ENCODE data around the gene LRIT2.

The LRIT2 gene

GRCh38 chr10:84197643-84198042 lies 27.7 kb downstream of the LRIT2 start:
- Histone ChIP-seq H3K36me3 (ENCODE audit: insufficient read depth, insufficient read length, low read length) (no peaks in the 10 kb centered on the region), H3K27me3 (ENCODE audit: insufficient read depth, insufficient read length) (peaks cover 28% of the 10 kb centered on the region), H3K9me3 (ENCODE audit: insufficient read depth, low read length) (no peaks in the 10 kb centered on the region), H3K4me1 (ENCODE audit: insufficient read depth, insufficient read length) (peaks cover 6% of the 10 kb centered on the region), H3K4me3 (ENCODE audit: insufficient read length, low read depth) (no peak overlapping the region), H3K9ac (ENCODE audit: insufficient read length, low read depth) (no peak overlapping the region)
- TF ChIP-seq ZNF274 (IDR thresholded peaks at IDR 0.05; ENCODE audit: low read depth, low read length) = no peak
- no peak for TF ChIP-seq SUZ12 (IDR thresholded peaks at IDR 0.05; ENCODE audit: extremely low read depth, insufficient read depth, insufficient read length)
- TF ChIP-seq YY1 (IDR thresholded peaks at IDR 0.05; ENCODE audit: insufficient read depth, insufficient read length) = no peak
- DNase-seq (ENCODE audit: low read depth, low spot score) = no peak

- H3K27me3 ChIP-seq (ENCODE audit: insufficient read depth, insufficient read length) = peaks cover 28% of the 10 kb centered on the region
- no peak for DNase-seq (ENCODE audit: low read depth, low spot score)
- TF ChIP-seq YY1 (IDR thresholded peaks at IDR 0.05; ENCODE audit: insufficient read depth, insufficient read length) (no peak), ZNF274 (IDR thresholded peaks at IDR 0.05; ENCODE audit: low read depth, low read length) (no peak), SUZ12 (IDR thresholded peaks at IDR 0.05; ENCODE audit: extremely low read depth, insufficient read depth, insufficient read length) (no peak)
- peaks cover 6% of the 10 kb centered on the region for H3K4me1 ChIP-seq (ENCODE audit: insufficient read depth, insufficient read length)
- H3K4me3 ChIP-seq (ENCODE audit: insufficient read length, low read depth) = no peak overlapping the region
- H3K9me3 ChIP-seq (ENCODE audit: insufficient read depth, low read length) = no peaks in the 10 kb centered on the region
- H3K36me3 ChIP-seq (ENCODE audit: insufficient read depth, insufficient read length, low read length) = no peaks in the 10 kb centered on the region
- H3K9ac ChIP-seq (ENCODE audit: insufficient read length, low read depth) = no peak overlapping the region
Observed at GRCh38 chr10:84196941-84197340, 28.4 kb downstream of the LRIT2 start.

DNA sequence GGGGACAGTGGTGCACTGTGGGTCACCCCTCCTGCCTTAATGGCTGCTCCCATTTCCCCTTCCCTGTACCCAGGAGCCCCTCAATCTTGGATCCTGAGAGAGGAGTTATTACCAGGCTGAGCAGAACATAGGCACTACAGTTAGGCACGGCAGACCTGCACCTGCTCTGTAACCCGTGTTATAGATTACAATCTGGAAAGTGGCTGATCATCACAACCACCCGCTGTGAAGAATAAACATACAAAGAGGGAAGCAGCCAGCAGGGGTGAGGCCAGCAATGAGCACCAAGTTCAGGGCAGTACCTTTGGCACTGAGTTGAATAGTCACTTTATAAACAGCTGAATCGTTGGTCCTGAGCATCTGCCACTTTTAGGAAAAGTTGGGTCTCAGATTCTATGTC lies 29.3 kb downstream of the LRIT2 start:
- H3K36me3 ChIP-seq (ENCODE audit: insufficient read depth, insufficient read length, low read length) = no peaks in the 10 kb centered on the region
- no peak overlapping the region for H3K9ac ChIP-seq (ENCODE audit: insufficient read length, low read depth)
- H3K4me3 ChIP-seq (ENCODE audit: insufficient read length, low read depth) = no peak overlapping the region
- no peaks in the 10 kb centered on the region for H3K9me3 ChIP-seq (ENCODE audit: insufficient read depth, low read length)
- peaks cover 6% of the 10 kb centered on the region for H3K4me1 ChIP-seq (ENCODE audit: insufficient read depth, insufficient read length)
- peaks cover 28% of the 10 kb centered on the region for H3K27me3 ChIP-seq (ENCODE audit: insufficient read depth, insufficient read length)
- no peak for DNase-seq (ENCODE audit: low read depth, low spot score)
- TF ChIP-seq YY1 (IDR thresholded peaks at IDR 0.05; ENCODE audit: insufficient read depth, insufficient read length) = no peak
- TF ChIP-seq ZNF274 (IDR thresholded peaks at IDR 0.05; ENCODE audit: low read depth, low read length) = no peak
- no peak for TF ChIP-seq SUZ12 (IDR thresholded peaks at IDR 0.05; ENCODE audit: extremely low read depth, insufficient read depth, insufficient read length)

DNA sequence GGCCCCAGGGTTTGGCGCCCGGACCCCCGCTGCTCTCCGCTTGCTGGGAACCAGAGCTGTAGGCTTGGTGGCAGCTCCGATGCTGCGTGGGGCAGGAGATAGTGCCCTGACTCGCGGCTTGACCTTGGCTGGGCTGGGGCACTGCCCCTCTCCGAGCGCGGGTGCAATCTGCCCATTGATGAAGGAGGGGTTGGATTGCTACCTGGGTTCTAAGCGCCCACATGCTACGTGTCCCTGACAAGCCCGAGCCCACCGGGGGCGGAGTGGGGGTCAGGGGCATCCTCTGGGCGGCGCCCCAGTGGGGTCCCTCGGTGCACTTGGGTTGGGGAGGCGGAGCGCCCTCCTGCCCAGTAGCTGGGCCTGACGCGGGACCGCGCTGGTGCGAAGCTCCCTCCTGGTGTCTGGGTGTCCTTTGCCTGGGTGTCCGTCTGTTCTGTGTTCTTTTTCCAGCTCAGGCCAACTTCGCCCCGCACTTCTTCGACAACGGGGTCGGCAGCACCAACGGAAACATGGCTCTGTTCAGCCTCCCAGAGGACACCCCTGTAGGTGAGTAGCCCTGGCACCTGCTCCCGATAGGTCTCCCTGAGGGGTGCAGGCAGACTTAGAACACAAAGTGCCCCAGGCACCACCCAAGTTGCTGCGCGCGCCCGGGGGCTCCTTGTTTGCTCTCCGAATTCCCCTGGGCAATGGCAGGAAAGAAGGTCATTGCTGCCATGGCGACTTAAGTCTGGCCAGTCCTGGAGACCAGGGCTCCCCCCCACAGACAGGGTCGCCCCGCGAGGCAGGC lies 30.1 kb downstream of the LRIT2 start:
- DNase-seq (ENCODE audit: low read depth, low spot score) = no peak
- Histone ChIP-seq H3K9ac (ENCODE audit: insufficient read length, low read depth) (peak overlapping the region; percentile 83), H3K4me1 (ENCODE audit: insufficient read depth, insufficient read length) (peaks cover 6% of the 10 kb centered on the region), H3K27me3 (ENCODE audit: insufficient read depth, insufficient read length) (peaks cover 28% of the 10 kb centered on the region), H3K36me3 (ENCODE audit: insufficient read depth, insufficient read length, low read length) (no peaks in the 10 kb centered on the region), H3K4me3 (ENCODE audit: insufficient read length, low read depth) (peak overlapping the region; percentile 53), H3K9me3 (ENCODE audit: insufficient read depth, low read length) (no peaks in the 10 kb centered on the region)
- no peak for TF ChIP-seq YY1 (IDR thresholded peaks at IDR 0.05; ENCODE audit: insufficient read depth, insufficient read length)
- no peak for TF ChIP-seq SUZ12 (IDR thresholded peaks at IDR 0.05; ENCODE audit: extremely low read depth, insufficient read depth, insufficient read length)
- TF ChIP-seq ZNF274 (IDR thresholded peaks at IDR 0.05; ENCODE audit: low read depth, low read length) = no peak

- Histone ChIP-seq H3K9me3 (ENCODE audit: insufficient read depth, low read length) (no peaks in the 10 kb centered on the region), H3K36me3 (ENCODE audit: insufficient read depth, insufficient read length, low read length) (no peaks in the 10 kb centered on the region), H3K4me3 (ENCODE audit: insufficient read length, low read depth) (peak within 1 kb of the TSS; percentile 53), H3K27me3 (ENCODE audit: insufficient read depth, insufficient read length) (peaks cover 28% of the 10 kb centered on the region), H3K4me1 (ENCODE audit: insufficient read depth, insufficient read length) (peaks cover 6% of the 10 kb centered on the region), H3K9ac (ENCODE audit: insufficient read length, low read depth) (peak within 1 kb of the TSS; percentile 83)
- TF ChIP-seq YY1 (IDR thresholded peaks at IDR 0.05; ENCODE audit: insufficient read depth, insufficient read length) = no peak
- no peak for TF ChIP-seq SUZ12 (IDR thresholded peaks at IDR 0.05; ENCODE audit: extremely low read depth, insufficient read depth, insufficient read length)
- TF ChIP-seq ZNF274 (IDR thresholded peaks at IDR 0.05; ENCODE audit: low read depth, low read length) = no peak
- peak; percentile 25 for DNase-seq (ENCODE audit: low read depth, low spot score)
Observed at GRCh38 chr10:84194424-84195043, 30.8 kb downstream of the LRIT2 start, which contains the start of gene CDHR1. Gene CDHR1, plus strand, starts transcription at chr10:84194537. Its CDS starts 224 bp downstream, at chr10:84194761.

DNA sequence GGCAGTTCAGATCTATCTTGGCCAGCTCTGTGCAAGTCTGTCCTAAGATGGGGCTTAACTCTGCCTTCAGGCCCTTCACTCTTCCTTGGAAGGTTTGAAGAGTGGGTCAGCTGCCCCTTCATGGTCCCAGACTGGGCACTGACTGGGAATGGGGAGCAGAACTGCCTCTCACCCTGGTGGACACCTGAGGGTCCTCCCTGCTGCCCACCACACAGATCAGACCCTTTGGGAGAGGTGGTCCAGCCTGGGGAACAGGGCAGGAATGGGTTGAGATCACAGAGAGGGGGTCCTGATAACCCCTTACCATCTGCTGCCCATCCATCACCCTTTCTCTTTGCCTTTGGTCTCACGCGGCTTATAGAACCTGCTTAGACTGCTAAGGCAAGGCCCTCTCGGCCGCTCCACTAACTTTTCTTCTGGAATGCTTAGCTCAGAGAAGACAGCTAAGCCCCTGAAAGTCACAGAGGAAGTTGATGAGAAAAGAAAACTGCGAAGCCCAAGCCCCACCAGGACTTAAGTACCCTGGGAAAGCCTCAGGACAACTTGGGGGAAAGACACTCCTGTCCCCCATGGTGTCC lies 31.4 kb downstream of the LRIT2 start:
- H3K4me1 ChIP-seq (ENCODE audit: insufficient read depth, insufficient read length) = peaks cover 6% of the 10 kb centered on the region
- TF ChIP-seq ZNF274 (IDR thresholded peaks at IDR 0.05; ENCODE audit: low read depth, low read length) (no peak), YY1 (IDR thresholded peaks at IDR 0.05; ENCODE audit: insufficient read depth, insufficient read length) (no peak), SUZ12 (IDR thresholded peaks at IDR 0.05; ENCODE audit: extremely low read depth, insufficient read depth, insufficient read length) (no peak)
- H3K27me3 ChIP-seq (ENCODE audit: insufficient read depth, insufficient read length) = peaks cover 28% of the 10 kb centered on the region
- H3K4me3 ChIP-seq (ENCODE audit: insufficient read length, low read depth) = peak overlapping the region; percentile 8
- no peaks in the 10 kb centered on the region for H3K9me3 ChIP-seq (ENCODE audit: insufficient read depth, low read length)
- DNase-seq (ENCODE audit: low read depth, low spot score) = no peak
- no peaks in the 10 kb centered on the region for H3K36me3 ChIP-seq (ENCODE audit: insufficient read depth, insufficient read length, low read length)
- peak overlapping the region; percentile 9 for H3K9ac ChIP-seq (ENCODE audit: insufficient read length, low read depth)

- no peaks in the 10 kb centered on the region for H3K36me3 ChIP-seq (ENCODE audit: insufficient read depth, insufficient read length, low read length)
- H3K9ac ChIP-seq (ENCODE audit: insufficient read length, low read depth) = no peak overlapping the region
- no peak for TF ChIP-seq ZNF274 (IDR thresholded peaks at IDR 0.05; ENCODE audit: low read depth, low read length)
- no peak for TF ChIP-seq YY1 (IDR thresholded peaks at IDR 0.05; ENCODE audit: insufficient read depth, insufficient read length)
- no peak for TF ChIP-seq SUZ12 (IDR thresholded peaks at IDR 0.05; ENCODE audit: extremely low read depth, insufficient read depth, insufficient read length)
- no peaks in the 10 kb centered on the region for H3K9me3 ChIP-seq (ENCODE audit: insufficient read depth, low read length)
- peaks cover 28% of the 10 kb centered on the region for H3K27me3 ChIP-seq (ENCODE audit: insufficient read depth, insufficient read length)
- DNase-seq (ENCODE audit: low read depth, low spot score) = no peak
- no peak overlapping the region for H3K4me3 ChIP-seq (ENCODE audit: insufficient read length, low read depth)
- peaks cover 6% of the 10 kb centered on the region for H3K4me1 ChIP-seq (ENCODE audit: insufficient read depth, insufficient read length)
Observed at GRCh38 chr10:84193327-84193726, 32.0 kb downstream of the LRIT2 start.

All from NT2/D1 (cell line).